Measurements from ENCODE around the gene SLC50A1.

The SLC50A1 gene

GRCh38 chr1:155135415-155136028, at the start of gene SLC50A1:
Gene SLC50A1, plus strand, starts transcription at chr1:155135852. Its CDS starts 60 bp downstream, at chr1:155135912.
- peak; percentile 91 for DNase-seq (ENCODE audit: low read depth)

DNA sequence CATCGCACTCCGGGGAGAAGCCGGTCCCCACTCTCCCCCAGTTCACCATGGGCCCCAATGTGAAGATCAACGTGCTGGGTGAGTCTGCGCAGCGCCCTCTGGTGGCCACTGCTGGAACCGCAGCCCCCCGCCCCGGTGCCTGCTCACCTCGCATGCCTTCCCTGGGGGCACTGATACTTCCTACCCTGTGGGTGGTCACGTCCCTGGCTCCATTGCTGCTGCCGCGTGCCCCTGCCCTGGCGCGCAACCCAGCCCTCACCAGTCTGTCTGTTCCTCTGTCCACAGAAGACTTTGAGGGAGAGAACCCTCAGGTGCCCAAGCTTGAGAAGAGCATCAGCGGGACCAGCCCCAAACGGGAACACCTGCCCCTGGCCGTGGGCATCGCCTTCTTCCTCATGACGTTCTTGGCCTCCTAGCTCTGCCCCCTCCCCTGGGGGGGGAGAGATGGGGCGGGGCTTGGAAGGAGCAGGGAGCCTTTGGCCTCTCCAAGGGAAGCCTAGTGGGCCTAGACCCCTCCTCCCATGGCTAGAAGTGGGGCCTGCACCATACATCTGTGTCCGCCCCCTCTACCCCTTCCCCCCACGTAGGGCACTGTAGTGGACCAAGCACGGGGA, 49.4 kb upstream of the SLC50A1 start:
- peak; percentile 20 for DNase-seq (ENCODE audit: low read depth)

- DNase-seq (ENCODE audit: low read depth): no peak
Measured at GRCh38 chr1:155086856-155087535, 48.7 kb upstream of the SLC50A1 start.

GRCh38 chr1:155091071-155092051, 44.3 kb upstream of the SLC50A1 start:
- DNase-seq (ENCODE audit: low read depth): peak; percentile 39

DNA sequence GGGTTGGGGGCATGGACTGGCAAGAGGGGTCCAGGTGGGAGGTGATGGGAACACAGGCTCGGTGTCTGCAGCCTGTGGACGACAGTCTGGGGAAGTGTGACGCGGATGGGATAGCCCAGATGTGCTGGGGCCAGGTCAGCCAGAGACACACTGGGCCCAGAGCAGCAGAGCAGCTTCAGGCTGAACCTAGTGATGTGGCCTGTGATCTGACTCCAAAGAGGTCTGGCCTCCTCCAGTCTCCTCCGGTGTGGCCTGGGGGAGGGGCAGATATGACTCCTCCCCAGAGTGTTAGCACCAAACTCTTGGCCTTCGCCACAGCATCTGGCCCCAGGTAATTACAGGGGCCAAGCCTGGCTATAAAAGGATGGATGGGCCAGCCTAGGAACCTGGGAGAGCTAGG, 43.5 kb upstream of the SLC50A1 start:
- DNase-seq (ENCODE audit: low read depth): no peak

- DNase-seq (ENCODE audit: low read depth): no peak
Measured at GRCh38 chr1:155092641-155093040, 43.0 kb upstream of the SLC50A1 start.

DNA sequence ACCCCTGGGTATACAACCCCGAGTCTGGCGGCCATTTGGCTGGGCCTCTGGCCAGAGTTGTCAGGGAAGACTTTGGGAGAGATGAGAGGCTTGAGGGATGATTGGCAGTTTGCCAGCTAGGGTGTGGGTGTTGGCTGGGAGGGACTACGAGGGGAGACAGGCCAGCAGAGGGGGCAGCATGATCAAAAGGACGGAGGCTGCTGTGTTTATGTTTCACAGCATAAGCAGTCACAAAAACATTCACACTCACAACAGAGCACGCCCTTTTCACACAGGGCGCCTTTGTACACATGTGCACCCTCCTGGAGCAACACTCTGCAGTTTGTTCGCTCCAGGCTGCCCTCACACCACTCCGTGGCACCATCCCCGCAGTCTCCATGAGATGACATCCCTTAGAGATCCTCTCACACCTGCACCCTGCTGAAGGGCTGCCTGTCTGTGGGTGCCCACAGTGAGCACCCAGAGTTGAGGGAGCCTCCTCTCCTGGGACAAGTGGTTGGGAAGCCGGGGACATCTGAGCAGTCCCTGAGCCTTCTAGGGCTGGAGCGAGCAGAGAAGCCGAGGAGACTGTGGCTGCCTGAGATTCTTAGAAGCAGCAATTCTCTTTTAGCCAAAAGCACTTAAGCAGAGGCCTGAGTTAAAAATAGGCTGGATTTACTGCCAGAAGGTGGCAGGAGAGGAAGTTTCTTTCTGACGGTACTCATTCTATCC, 41.6 kb upstream of the SLC50A1 start:
- DNase-seq (ENCODE audit: low read depth): peak; percentile 47

DNA sequence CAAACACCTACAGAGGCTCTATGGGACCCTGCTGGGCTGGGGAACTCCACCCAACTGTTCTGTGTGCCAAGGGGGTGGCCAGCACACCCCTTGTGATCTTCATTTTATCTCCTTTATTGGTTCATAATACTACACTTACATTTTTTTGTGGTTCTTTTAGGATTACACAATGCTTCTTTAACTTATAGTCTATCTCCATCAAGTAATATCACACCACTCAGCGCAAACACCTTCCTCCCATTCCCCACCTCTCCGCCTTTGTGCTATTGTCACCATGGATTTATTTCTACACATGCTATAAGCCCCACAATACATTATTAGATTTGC, 41.1 kb upstream of the SLC50A1 start:
- DNase-seq (ENCODE audit: low read depth): no peak

DNA sequence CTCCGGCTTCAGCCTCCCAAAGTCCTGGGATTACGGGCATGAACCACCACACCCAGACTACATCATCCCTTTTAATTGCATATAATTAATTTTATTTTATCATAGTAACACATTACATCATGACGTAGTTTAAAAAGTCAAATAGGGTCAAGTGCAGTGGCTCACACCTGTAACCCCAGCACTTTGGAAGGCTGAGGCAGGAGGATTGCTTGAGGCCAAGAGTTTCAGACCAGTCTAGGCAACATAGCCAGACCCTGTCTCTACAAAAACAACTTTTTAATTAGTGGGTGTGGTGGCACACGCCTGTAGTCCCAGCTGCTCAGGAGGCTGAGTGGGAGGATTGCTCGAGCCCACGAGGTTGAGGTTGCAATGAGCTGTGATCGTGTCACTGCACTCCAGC, 36.3 kb upstream of the SLC50A1 start:
- no peak for DNase-seq (ENCODE audit: low read depth)

DNA sequence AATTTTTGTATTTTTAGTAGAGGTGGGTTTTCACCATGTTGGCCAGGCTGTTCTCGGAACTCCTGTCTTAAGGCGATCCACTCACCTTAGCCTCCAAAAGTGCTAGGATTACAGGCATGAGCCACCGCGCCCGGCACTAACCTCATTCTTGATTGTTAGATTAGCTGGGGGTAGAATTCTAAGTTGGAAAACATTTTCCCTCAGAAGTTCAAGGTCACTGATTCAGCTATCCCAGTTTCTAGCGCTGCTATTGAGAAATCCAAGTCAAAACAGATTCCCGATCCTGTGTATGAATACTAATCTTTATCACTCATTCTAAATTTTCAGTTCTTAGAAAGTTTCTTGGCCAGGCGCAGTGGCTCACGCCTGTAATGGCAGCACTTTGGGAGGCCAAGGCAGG, 32.3 kb upstream of the SLC50A1 start:
- peak; percentile 63 for DNase-seq (ENCODE audit: low read depth)

GRCh38 chr1:155104605-155105534, 30.8 kb upstream of the SLC50A1 start:
- no peak for DNase-seq (ENCODE audit: low read depth)

DNA sequence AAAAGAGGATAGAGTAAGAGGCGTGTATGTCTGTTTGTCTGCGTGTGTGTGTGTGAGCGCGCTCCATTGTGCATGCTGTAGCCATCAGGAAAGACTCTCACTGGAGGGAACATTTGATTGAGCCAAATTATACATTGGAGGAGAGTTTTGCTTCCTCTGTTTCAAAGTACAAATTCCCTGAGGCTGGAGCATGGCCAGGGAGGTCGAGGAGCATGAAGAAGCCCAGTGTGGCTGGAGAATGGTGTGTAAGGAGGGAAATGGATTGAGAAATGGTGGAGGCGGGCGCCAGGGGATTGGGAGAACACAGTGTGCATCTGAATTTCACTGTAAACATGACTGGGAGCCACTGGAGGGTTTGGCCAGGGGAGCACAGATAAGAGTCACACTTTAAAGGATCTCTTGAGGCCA, 30.0 kb upstream of the SLC50A1 start:
- peak; percentile 71 for DNase-seq (ENCODE audit: low read depth)

- DNase-seq (ENCODE audit: low read depth): no peak
Measured at GRCh38 chr1:155106862-155107261, 28.8 kb upstream of the SLC50A1 start.

DNA sequence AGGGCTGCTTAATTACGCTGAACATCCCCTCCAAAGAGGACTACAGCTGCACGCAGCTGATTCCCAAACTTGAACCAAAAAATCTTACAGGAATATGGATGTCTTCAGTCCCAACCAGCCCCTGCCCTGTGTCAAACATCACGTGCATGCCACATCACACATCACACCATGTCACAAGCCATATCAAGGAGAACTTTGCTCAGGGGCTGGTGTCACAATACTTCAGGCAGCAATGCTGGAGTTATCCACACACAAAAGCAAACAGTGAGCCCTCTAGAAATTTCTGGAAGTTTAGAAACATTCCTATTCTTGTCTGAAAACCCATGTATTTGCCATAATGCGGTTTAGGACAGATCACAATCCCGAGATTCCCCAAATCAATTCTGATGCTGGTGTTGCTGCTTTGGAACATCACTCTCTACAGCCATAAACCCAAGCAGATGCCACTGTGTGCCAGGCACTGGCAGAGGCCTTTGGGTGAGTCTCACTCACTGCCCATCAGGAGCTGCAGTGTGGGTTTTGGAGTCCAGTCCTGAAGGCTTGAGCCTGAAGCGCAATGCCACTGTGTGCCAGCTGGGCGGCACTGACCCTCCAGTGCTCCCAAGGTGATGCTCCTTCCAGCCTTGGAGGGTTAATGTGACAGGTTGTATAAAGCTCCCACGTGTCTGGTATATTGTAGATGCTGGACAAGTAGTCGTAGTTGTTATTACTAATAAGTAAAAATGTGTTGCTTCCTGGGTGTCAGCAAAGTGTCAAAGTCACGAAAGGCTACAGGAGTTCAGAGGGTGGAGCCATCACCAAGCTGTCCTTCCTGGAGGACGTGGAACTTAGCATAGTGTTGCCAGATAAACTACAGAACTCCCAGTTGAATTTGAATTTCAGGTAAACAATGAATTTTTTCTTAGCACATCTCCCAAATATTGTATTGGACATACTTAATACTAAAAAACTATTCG, 28.1 kb upstream of the SLC50A1 start:
- DNase-seq (ENCODE audit: low read depth): no peak

DNA sequence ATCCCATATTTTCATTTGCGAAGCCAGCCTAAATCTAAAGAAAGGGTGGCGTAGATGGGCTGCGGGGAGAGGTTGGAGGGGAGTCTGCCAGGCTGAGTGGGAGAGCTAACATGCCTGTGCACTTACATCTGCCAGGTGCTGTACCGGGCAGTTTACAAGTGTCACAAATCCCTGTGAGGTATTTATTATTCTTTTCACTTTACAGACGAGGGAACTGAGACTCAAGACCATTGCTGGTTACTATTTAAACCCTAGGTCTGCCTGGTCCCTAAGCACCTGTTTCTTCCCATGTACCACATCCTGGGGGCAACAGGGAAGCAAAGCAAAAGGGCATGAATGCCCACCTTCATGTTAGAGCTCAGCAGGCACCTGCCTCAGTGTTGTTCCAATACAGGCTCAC, 27.4 kb upstream of the SLC50A1 start:
- no peak for DNase-seq (ENCODE audit: low read depth)

- no peak for DNase-seq (ENCODE audit: low read depth)
Measured at GRCh38 chr1:155110381-155110780, 25.3 kb upstream of the SLC50A1 start.

DNA sequence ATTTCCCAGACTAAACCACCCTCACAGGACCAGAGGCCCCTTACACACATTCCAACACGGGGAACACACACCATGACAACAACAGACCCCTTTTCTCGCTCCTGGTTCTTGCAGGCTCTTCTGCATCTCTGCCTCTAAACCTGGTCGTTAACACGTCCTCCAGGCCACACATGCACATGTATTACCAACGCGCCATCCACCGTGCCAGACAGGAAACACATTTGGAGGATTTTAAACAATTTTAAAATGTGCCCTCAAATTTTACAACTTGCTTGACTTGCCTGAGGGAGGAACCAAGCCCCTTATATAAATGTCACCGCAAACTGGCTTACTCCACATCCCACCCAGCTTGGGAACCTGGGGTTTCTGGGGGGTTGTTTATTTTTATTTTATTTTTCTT, 24.8 kb upstream of the SLC50A1 start:
- no peak for DNase-seq (ENCODE audit: low read depth)

DNA sequence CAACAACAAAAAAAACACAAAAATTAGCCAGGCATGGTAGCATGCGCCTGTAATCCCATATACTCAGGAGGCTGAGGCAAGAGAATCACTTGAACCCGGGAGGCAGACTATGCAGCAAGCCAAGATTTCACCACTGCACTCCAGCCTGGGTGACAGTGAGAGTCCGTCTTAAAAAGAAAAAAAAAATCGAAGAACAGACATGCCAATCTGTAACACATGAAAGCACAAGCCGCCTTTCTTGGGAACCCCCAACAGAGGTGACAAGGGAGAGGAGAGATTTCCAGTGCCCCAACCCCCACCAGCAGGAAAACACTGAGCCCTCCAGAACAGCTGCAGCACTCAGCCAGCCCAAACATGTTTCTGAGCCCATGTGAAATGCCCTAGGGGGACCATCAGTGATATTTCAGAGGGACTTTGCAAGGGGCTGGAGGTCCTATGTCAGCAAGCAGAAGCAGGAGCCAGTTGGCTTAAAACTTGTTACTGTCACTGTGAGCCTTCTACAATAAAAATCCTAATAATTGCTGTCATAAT, 22.1 kb upstream of the SLC50A1 start:
- DNase-seq (ENCODE audit: low read depth): no peak

- no peak for DNase-seq (ENCODE audit: low read depth)
Measured at GRCh38 chr1:155116113-155116764, 19.4 kb upstream of the SLC50A1 start.

Data from amniotic epithelial cell (primary cell).